ENCODE measurements around the gene RNU5D-1.

The RNU5D-1 gene

DNA sequence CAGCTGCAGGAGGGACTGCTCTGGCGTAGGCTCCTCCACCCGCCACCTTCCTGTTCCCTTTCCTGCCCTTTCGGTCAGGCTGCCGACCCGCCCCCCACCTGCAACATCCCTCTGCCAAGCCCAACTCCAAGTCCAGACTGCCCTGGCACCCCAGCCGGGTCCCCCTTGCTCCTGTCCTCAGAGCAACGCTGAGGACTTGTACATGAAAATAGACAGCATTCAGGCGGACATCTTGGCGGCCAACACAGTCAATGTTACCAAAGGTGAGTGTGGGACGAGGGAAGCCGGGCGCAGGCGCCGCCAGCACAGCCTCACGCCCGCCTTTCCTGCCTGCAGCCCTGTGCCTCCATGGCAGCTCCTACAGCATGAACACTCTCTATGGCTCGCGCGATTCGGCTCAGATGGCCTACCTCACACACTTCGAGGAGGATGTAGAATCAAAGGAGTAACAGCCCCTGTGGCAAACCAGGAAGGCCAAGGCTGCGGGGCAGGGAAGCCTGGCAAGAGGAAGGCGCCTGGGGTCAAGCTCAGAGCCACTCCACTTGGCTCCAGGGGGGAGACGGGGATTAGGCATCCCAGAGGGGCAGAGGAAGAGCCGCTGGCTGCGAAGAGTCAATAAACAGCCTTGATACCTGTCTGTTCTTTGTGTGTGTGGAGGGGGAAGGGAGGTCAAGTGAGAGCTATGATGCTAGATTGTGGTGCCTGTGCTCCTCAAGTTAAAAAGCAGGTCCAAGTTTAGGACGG, 5.8 kb downstream of the RNU5D-1 start:
- DNase-seq (ENCODE audit: insufficient read length, low spot score) (no peak), FAIRE-seq (no peak)
- TF ChIP-seq, protein P1, sequence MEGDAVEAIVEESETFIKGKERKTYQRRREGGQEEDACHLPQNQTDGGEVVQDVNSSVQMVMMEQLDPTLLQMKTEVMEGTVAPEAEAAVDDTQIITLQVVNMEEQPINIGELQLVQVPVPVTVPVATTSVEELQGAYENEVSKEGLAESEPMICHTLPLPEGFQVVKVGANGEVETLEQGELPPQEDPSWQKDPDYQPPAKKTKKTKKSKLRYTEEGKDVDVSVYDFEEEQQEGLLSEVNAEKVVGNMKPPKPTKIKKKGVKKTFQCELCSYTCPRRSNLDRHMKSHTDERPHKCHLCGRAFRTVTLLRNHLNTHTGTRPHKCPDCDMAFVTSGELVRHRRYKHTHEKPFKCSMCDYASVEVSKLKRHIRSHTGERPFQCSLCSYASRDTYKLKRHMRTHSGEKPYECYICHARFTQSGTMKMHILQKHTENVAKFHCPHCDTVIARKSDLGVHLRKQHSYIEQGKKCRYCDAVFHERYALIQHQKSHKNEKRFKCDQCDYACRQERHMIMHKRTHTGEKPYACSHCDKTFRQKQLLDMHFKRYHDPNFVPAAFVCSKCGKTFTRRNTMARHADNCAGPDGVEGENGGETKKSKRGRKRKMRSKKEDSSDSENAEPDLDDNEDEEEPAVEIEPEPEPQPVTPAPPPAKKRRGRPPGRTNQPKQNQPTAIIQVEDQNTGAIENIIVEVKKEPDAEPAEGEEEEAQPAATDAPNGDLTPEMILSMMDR (IDR thresholded peaks at IDR 0.05; ENCODE audit: insufficient read depth, missing control alignments): no peak

DNA sequence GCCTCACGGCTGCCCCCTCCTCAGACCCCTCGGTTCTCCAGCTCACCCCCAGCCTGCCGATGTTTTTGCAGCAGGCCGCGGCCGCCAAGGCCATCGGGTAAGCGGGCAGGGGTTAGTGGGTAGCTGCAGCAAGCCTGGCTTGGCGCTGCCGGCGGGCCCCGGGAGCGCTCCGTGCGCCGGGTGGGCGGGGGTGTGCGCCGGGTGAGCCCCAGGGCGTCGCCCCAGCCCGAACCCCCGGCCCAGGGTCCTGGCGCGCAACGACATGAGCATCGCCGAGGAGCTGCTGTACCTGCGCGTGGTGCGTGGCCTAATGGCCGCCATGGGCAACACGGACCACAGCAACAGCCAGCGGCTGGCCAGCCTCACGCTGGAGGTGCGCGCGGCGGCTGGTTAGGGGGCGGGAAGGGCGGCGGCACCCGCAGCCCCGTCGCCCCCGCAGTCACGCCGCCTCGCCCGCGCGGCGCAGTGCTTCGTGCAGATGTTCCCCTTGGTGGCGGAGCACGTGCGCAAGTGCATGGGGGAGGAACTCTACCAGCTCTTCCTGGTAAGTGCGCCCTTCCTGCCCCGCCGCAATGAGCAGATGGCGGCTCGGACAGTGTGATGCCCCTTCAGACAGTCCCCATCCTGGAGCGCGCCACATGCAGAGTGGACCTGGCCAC, 6.5 kb downstream of the RNU5D-1 start:
- DNase-seq (ENCODE audit: insufficient read length, low spot score) (no peak), FAIRE-seq (no peak)
- TF ChIP-seq, protein P1 (IDR thresholded peaks at IDR 0.05; ENCODE audit: insufficient read depth, missing control alignments): no peak

GRCh38 chr1:44723496-44724295, 7.3 kb downstream of the RNU5D-1 start:
- FAIRE-seq: no peak
- DNase-seq (ENCODE audit: insufficient read length, low spot score): no peak
- TF ChIP-seq, protein P1 (IDR thresholded peaks at IDR 0.05; ENCODE audit: insufficient read depth, missing control alignments): no peak

- DNase-seq (ENCODE audit: insufficient read length, low spot score): no peak
- FAIRE-seq: no peak
- TF ChIP-seq, protein P1 (IDR thresholded peaks at IDR 0.05; ENCODE audit: insufficient read depth, missing control alignments): no peak
These were observed 7.9 kb downstream of the RNU5D-1 start for GRCh38 chr1:44723064-44723463.

- FAIRE-seq: no peak
- DNase-seq (ENCODE audit: insufficient read length, low spot score): no peak
- TF ChIP-seq, protein P1 (IDR thresholded peaks at IDR 0.05; ENCODE audit: insufficient read depth, missing control alignments): no peak
These were observed 9.2 kb downstream of the RNU5D-1 start for GRCh38 chr1:44721485-44722361.

GRCh38 chr1:44720281-44720680, 10.7 kb downstream of the RNU5D-1 start:
- FAIRE-seq (no peak), DNase-seq (ENCODE audit: insufficient read length, low spot score) (no peak)
- TF ChIP-seq, protein P1 (IDR thresholded peaks at IDR 0.05; ENCODE audit: insufficient read depth, missing control alignments): no peak

Measured in D721Med (cell line).